HUDEP-2 (cell line): ENCODE measurements around the gene NF1.

Experiments used
- DNase-seq, 76 experiments: peaks; one replicate each; lab custom pipeline; 2025; ENCODE audit not compliant: unreplicated experiment in 76 of 76; lab: John Stamatoyannopoulos, UW

Gene NF1, protein sequence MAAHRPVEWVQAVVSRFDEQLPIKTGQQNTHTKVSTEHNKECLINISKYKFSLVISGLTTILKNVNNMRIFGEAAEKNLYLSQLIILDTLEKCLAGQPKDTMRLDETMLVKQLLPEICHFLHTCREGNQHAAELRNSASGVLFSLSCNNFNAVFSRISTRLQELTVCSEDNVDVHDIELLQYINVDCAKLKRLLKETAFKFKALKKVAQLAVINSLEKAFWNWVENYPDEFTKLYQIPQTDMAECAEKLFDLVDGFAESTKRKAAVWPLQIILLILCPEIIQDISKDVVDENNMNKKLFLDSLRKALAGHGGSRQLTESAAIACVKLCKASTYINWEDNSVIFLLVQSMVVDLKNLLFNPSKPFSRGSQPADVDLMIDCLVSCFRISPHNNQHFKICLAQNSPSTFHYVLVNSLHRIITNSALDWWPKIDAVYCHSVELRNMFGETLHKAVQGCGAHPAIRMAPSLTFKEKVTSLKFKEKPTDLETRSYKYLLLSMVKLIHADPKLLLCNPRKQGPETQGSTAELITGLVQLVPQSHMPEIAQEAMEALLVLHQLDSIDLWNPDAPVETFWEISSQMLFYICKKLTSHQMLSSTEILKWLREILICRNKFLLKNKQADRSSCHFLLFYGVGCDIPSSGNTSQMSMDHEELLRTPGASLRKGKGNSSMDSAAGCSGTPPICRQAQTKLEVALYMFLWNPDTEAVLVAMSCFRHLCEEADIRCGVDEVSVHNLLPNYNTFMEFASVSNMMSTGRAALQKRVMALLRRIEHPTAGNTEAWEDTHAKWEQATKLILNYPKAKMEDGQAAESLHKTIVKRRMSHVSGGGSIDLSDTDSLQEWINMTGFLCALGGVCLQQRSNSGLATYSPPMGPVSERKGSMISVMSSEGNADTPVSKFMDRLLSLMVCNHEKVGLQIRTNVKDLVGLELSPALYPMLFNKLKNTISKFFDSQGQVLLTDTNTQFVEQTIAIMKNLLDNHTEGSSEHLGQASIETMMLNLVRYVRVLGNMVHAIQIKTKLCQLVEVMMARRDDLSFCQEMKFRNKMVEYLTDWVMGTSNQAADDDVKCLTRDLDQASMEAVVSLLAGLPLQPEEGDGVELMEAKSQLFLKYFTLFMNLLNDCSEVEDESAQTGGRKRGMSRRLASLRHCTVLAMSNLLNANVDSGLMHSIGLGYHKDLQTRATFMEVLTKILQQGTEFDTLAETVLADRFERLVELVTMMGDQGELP (N-terminal part only)

DNA sequence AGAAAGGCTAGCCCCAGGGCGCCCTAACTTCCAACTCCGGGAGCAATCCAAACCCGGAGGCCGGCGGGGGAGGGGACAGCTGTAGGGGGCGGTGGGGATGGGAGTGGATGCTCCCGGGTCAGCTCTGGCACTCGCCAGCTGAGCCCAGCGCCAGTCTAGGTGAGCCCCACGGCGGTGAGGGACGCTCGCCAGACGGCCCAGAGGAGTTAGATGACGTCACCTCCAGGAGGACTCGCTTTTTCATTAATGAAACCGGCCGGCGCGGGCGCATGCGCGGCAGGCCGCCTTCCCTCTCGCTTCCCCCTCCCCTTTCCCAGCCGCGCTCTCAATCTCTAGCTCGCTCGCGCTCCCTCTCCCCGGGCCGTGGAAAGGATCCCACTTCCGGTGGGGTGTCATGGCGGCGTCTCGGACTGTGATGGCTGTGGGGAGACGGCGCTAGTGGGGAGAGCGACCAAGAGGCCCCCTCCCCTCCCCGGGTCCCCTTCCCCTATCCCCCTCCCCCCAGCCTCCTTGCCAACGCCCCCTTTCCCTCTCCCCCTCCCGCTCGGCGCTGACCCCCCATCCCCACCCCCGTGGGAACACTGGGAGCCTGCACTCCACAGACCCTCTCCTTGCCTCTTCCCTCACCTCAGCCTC lies at the start of gene NF1:
NF1 (plus strand) TSS at position 378 of the 636 bp plus-strand sequence. CDS start 333 bp downstream, outside the sequence.
- DNase-seq, result peak in 75 of 76 experiments; percentile 42 to 94 (median 88)

GRCh38 chr17:31046856-31047425 lies 47.8 kb upstream of the NF1 start:
- DNase-seq, result peak in 18 of 76 experiments; percentile 2 to 30 (median 14)

DNA sequence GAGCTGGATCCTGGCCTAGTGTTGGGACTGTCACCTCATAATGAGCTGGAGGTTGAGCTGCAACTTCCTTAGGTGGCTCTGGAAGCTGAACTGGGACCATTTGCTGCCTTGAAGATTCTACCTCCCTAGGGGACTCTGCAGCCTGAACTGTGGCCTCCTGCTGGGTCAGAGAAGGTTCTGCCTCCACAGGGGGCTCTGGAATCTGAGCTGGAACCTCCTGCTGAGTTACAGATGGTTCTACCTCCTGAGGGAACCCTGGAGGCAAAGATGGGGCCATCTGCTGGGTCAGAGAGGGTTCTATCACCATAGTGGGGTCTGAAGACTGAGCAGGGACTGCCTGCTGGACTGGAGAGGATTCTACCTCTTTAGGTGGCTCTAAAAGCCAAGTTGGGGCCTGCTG lies 46.6 kb upstream of the NF1 start:
- no peak for DNase-seq

GRCh38 chr17:31048780-31049179 lies 46.0 kb upstream of the NF1 start:
- peak in 1 of 76 experiments; percentile 3 for DNase-seq

DNA sequence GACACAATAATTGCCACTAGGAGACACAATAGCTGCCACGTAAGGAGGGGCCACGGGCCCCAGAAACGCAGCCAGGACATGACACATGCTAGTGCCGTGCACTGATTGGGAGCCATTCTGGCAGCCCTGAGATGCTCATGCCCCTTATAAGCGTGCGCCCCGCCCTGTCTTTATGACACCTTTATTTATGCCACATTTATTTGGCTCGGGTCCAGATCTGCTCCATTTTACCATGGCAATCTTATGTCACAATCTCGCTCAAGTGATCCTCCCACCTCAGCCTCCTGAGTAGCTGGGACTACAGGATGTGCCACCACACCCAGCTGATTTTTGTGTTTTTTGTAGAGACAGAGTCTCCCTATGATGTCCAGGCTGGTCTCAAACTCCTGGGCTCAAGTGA lies 43.8 kb upstream of the NF1 start:
- no peak for DNase-seq

DNA sequence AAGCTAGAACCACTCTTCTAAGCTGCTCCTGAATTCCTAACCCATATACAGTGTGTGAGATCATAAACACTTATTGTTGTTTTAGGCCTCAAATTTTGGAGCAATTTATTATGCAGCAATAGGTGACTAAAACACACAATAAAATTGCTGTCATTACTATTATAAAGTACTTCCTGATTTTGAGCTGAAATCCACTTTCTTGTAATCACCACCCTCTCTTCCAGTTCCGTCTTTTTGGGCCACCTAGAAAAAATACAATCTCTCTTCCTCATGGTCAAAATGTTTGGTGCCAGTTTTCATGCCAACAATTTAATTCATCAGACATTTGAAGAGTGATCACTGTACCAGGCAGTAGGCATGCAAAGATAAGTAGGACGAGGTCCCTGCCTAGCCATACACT lies 43.3 kb upstream of the NF1 start:
- DNase-seq, result no peak

GRCh38 chr17:31052187-31052889 lies 42.4 kb upstream of the NF1 start:
- peak in 5 of 76 experiments; percentile 1 to 32 (median 16) for DNase-seq

GRCh38 chr17:31053071-31053470 lies 41.7 kb upstream of the NF1 start:
- no peak for DNase-seq

DNA sequence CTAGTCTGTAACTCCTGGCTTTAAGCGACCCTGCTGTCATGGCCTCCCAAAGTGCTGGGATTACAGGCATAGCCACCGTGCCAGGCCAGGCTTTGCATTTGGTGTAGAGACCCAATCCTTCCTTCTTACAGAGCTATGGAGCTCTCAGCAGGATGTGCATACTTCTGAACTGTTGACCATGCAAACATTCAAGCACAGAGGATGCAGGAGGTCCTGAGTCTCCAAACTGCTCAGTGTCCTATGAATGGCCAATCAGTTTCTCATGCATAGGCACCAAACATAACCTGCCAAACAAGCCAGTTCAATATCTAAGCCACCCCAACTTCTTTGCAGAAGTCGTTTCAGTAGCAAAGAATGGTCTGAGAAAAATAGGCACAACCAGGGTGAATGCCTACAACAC lies 40.0 kb upstream of the NF1 start:
- no peak for DNase-seq

- DNase-seq, result no peak
Measured at GRCh38 chr17:31058976-31059375, 35.8 kb upstream of the NF1 start.

DNA sequence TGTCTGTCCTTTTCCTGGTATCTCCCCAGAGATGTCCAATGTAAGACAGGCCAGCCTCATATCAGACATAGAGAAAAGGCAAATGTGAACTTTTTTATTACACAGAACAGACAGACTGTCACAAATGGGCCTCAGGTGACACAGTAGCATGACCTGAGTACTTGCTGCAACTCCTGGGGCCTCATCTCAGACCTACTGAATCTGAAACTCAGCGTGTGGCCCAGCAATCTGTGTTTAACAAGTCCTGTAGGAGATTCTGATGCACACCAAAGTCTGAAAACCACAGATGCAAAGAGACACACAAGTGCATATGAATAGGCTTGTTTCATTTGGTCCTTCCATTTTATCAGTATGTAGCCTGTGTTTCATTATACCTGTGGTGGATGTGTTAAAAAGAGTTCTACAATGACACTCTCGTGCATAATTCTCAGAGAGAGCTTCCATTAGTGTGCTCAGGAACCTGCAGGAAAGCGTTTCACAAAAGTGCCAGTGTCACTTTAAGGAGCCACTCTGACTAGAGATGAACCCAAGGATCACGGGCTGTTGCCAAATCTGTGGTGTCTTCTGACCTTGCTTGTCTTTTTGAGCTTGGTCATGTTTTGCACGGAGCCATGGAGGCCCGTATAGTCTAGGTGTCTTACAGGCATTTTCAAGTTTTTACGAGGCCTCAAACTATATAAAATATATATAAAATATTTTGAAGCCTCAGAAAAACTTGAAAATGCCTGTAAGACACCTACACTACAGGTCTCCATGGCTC lies 33.8 kb upstream of the NF1 start:
- no peak for DNase-seq

- DNase-seq, result peak in 1 of 76 experiments; percentile 1
Measured at GRCh38 chr17:31061678-31062077, 33.1 kb upstream of the NF1 start.

DNA sequence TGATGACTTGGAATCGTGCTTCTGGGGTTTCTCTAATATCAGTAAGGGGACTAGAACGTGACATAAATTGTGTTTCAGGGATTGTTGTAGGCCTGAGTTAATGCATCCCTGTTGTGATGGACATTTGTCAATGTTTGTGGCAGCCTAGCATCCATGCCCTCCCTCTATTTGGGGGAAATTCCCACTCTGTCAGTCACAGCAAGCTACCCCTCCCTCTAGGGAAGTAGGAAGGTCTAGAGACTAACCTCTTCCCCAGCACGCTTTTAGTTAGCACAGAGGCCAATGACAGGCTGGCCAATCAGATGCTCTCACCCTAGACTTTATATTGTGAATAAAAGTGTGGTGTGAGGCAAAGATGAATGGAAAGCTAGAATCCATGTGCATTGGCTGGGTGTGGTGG lies 32.4 kb upstream of the NF1 start:
- no peak for DNase-seq

- DNase-seq, result no peak
Measured at GRCh38 chr17:31064707-31065106, 30.1 kb upstream of the NF1 start.

- no peak for DNase-seq
Measured at GRCh38 chr17:31067691-31068184, 27.0 kb upstream of the NF1 start.

DNA sequence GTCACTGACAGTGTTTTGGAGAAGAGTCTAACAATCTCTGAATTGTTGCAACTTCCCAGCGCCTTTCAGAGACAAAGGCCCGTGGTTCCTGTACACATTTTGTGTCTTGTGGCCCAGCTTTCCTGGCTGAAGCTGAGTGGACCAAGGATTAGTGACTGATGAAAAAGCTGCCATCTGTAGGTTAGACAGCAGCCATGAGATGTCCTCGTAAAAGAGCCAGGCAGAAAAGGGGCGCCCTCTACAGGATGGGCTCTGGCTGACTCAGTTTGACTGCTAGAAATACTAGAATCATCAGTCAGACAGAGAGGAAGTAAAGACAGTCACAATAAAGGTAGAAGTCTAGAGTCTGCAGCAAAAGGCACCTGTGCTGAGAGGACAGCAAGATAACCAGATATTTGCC lies 26.5 kb upstream of the NF1 start:
- peak in 40 of 76 experiments; percentile 2 to 70 (median 24) for DNase-seq

DNA sequence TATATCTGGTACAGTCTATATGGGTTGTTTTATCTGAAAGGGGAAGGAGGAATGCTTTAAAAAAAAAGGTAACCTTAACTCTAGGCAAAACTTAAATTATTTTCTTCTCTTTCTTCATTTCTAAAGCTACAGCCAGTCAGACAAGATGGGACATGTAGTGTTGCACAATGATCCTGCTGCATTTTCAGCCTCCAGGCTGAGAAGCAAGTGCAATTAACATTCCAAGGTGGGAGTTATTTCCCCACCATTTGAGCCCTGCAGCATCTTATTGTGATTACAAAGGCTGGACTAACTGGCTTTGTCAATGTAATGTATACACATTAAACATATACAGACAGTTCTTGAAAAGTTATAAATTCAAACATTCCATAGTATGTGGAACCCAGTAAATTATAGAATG lies 22.6 kb upstream of the NF1 start:
- no peak for DNase-seq

DNA sequence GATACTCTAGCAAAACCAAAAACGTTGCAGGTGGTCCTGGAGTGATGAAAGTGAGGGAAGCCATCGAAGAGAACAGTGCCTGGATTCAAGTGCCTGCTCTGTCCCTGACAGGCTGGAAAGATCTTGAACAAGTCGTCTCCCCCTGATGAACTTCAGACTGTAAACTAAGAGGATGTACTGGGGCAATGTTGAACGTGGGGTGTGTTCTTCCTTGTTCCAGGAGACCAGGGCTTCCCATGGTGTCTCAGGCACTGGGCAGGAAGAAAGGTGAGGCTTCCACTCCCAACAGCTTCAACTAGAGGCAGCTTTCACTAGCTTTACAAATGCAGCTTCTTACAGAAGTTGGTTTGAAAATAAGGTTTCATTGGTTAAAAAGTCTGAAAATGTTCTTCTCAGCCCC lies 21.4 kb upstream of the NF1 start:
- no peak for DNase-seq
